Tibial nerve (tissue), 4 donors: ENCODE data around the gene MAST2.

ENCODE experiments used
- EP300 ChIP-seq, 2 donors: sonication (generic); formaldehyde crosslinking; IDR thresholded peaks; one replicate each; pipeline ENCODE4 v1.6.1; 2017; ENCODE audit warnings: antibody characterized with exemption in 2 of 2, mild to moderate bottlenecking in 1 of 2
- TF ChIP-seq, protein P1 (sequence below), 5 experiments: fragments of 200-600 bp in 3 of 5; fragments of 450-650 bp in 2 of 5; sonication (generic) in 3 of 5; IDR thresholded peaks; one replicate each; pipeline ENCODE4 v1.5.1; 2016 to 2019; ENCODE audit warnings: antibody characterized with exemption in 5 of 5, mild to moderate bottlenecking in 3 of 5, moderate library complexity in 2 of 5

- TF ChIP-seq, protein P1, sequence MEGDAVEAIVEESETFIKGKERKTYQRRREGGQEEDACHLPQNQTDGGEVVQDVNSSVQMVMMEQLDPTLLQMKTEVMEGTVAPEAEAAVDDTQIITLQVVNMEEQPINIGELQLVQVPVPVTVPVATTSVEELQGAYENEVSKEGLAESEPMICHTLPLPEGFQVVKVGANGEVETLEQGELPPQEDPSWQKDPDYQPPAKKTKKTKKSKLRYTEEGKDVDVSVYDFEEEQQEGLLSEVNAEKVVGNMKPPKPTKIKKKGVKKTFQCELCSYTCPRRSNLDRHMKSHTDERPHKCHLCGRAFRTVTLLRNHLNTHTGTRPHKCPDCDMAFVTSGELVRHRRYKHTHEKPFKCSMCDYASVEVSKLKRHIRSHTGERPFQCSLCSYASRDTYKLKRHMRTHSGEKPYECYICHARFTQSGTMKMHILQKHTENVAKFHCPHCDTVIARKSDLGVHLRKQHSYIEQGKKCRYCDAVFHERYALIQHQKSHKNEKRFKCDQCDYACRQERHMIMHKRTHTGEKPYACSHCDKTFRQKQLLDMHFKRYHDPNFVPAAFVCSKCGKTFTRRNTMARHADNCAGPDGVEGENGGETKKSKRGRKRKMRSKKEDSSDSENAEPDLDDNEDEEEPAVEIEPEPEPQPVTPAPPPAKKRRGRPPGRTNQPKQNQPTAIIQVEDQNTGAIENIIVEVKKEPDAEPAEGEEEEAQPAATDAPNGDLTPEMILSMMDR (IDR thresholded peaks at IDR 0.05), result no peak
- no peak for TF ChIP-seq EP300 (IDR thresholded peaks at IDR 0.05)
Observed at GRCh38 chr1:45827256-45827655, 23.8 kb downstream of the MAST2 start.
